Spleen (tissue), 11 donors: ENCODE results near the gene FBXO11. TPM values are rescaled to one million over a fixed set of nuclear protein-coding genes. Genes with fewer than 3 reads are reported as not detected.

Experiments
- DNase-seq: peaks from one replicate; pipeline ENCODE4 v3.0.0-alpha.2; 2020
- H3K27ac ChIP-seq, 8 donors: fragments of 200-600 bp; sonication (generic) in 7 of 8; 1 replicate in 4 of 8; 2 replicates in 4 of 8; pipeline versions ENCODE4 v1.5.0 to v1.8.0; 2016 to 2021; ENCODE audit warnings: inconsistent platforms in 4 of 8, mild to moderate bottlenecking in 4 of 8, moderate library complexity in 1 of 8
- H3K27me3 ChIP-seq, 7 donors: fragments of 200-600 bp; sonication (generic) in 6 of 7; replicated peaks in 1 of 7; 1 replicate in 4 of 7; 2 replicates in 3 of 7; pipeline versions ENCODE4 v1.5.0 to v1.8.0; 2016 to 2021; ENCODE audit warnings: inconsistent platforms in 3 of 7, mild to moderate bottlenecking in 1 of 7
- H3K36me3 ChIP-seq, 6 donors: fragments of 200-600 bp; sonication (generic) in 5 of 6; 1 replicate in 4 of 6; 2 replicates in 2 of 6; pipeline versions ENCODE4 v1.5.0 to v1.8.0; 2016 to 2021; ENCODE audit warnings: inconsistent platforms in 2 of 6
- H3K4me1 ChIP-seq, 6 donors: fragments of 200-600 bp; sonication (generic) in 5 of 6; 1 replicate in 3 of 6; 2 replicates in 3 of 6; pipeline versions ENCODE4 v1.5.0 to v1.8.0; 2016 to 2021; ENCODE audit warnings: inconsistent platforms in 3 of 6
- H3K4me3 ChIP-seq, 8 donors: fragments of 200-600 bp; sonication (generic) in 7 of 8; 1 replicate in 4 of 8; 2 replicates in 4 of 8; pipeline versions ENCODE4 v1.5.0 to v1.8.0; 2016 to 2021; ENCODE audit warnings: inconsistent platforms in 4 of 8, mild to moderate bottlenecking in 4 of 8, moderate library complexity in 2 of 8
- H3K9me3 ChIP-seq, 8 donors: fragments of 200-600 bp; sonication (generic) in 7 of 8; 1 replicate in 4 of 8; 2 replicates in 4 of 8; pipeline versions ENCODE4 v1.5.0 to v1.8.0; 2016 to 2021; ENCODE audit warnings: inconsistent platforms in 4 of 8
- CTCF ChIP-seq, 11 experiments: fragments of 200-600 bp in 7 of 11; fragments of 450-650 bp in 4 of 11; sonication (generic) in 4 of 11; IDR thresholded peaks in 8 of 11; conservative IDR thresholded peaks in 3 of 11; 1 replicate in 7 of 11; 2 replicates in 4 of 11; pipeline versions ENCODE4 v1.4.0 to v1.8.0; 2016 to 2021; ENCODE audit warnings: antibody characterized with exemption in 11 of 11, inconsistent platforms in 4 of 11, mild to moderate bottlenecking in 1 of 11
- POLR2A ChIP-seq, 3 donors: fragments of 450-650 bp; IDR thresholded peaks; one replicate each; pipeline ENCODE4 v1.5.1; 2017; ENCODE audit warnings: antibody characterized with exemption in 3 of 3, mild to moderate bottlenecking in 1 of 3
- POLR2AphosphoS5 ChIP-seq, 3 donors: sonication (generic); formaldehyde crosslinking; IDR thresholded peaks; one replicate each; pipeline ENCODE4 v1.5.1; 2017; ENCODE audit warnings: antibody characterized with exemption in 3 of 3
- WGBS, 5 donors: extraction: QIAGEN DNeasy Blood & Tissue Kit in 3 of 5; methylation state at CpG; one replicate each; pipeline versions ENCODE4 v1.1.5 to v1.1.7; 2013 to 2018; 5-methylcytosine and 5-hydroxymethylcytosine counted together
- intact Hi-C: fragments of 100-400 bp; cut with DNase I; formaldehyde crosslinking; loops from one replicate; pipeline ENCODE4 v1.15.0; 2023; ENCODE audit warnings: low total_unique reads
- polyA plus RNA-seq, 3 donors: library from polyadenylated mRNA; stranded (reverse); fragments of 200-250 nt; gene quantifications; one replicate each; pipeline ENCODE4 v1.2.1, GENCODE V29; 2013
- total RNA-seq, 7 donors: library from RNA; depleted of rRNA in 3 of 7; stranded (reverse); fragments of >200 nt in 3 of 7; fragmentation: NEBNext Ultra II Directional in 4 of 7; extraction: Animal tissue kit (Norgen Biotek cat#: 25700) in 4 of 7; gene quantifications; one replicate each; pipeline versions ENCODE4 v1.1.0 to v1.2.1, GENCODE V29; 2016 to 2021
- donor health status: healthy with polysubstance abuse.
- donor health status: DM: no; HTN: no; CAD: no; lungs with moderate emphysema.
- donor health status: DM: no; HTN: no; CAD: no.
- donor health status: Bipolar disorder and iron deficiency.
- donor health status: healthy.
- donor health status: DM: no; HTN: no; CAD: no.
- donor health status: DM: yes; HTN: yes; CAD: no.

FBXO11 gene
- total and polyA plus RNA-seq, 10 donors: 23.9 to 91.3 (median 72.6) TPM

GRCh38 chr2:47774567-47774966 lies 131.7 kb downstream of the FBXO11 start:
- no peak overlapping the region for H3K27ac ChIP-seq
- no peaks in the 10 kb centered on the region for H3K4me1 ChIP-seq
- H3K9me3 ChIP-seq: no peaks in the 10 kb centered on the region
- no peaks in the 10 kb centered on the region for H3K36me3 ChIP-seq
- H3K4me3 ChIP-seq: no peak overlapping the region
- no peaks in the 10 kb centered on the region for H3K27me3 ChIP-seq
- DNase-seq: no peak
- no peak for TF ChIP-seq CTCF (IDR thresholded peaks at IDR 0.05 in 8 of 11, conservative IDR thresholded peaks at IDR 0.05 in 3 of 11)
- no peak for TF ChIP-seq POLR2AphosphoS5 (IDR thresholded peaks at IDR 0.05)
- TF ChIP-seq POLR2A (IDR thresholded peaks at IDR 0.05): no peak
- intact Hi-C loops: no loop called here

- intact Hi-C loops: no loop called here
- no peak overlapping the region for H3K27ac ChIP-seq
- WGBS, 5 donors: 94 to 98% (median 96%) methylated on average over 2 of the region's 2 CpGs
- no peaks in the 10 kb centered on the region for H3K9me3 ChIP-seq
- peaks cover 0 to 9% (median 7%) of the 10 kb centered on the region in 6 donors for H3K4me1 ChIP-seq
- no peak for TF ChIP-seq CTCF (IDR thresholded peaks at IDR 0.05 in 8 of 11, conservative IDR thresholded peaks at IDR 0.05 in 3 of 11)
- TF ChIP-seq POLR2A (IDR thresholded peaks at IDR 0.05): no peak
- no peak for TF ChIP-seq POLR2AphosphoS5 (IDR thresholded peaks at IDR 0.05)
- H3K36me3 ChIP-seq: no peaks in the 10 kb centered on the region
- H3K27me3 ChIP-seq: no peaks in the 10 kb centered on the region
- DNase-seq: peak; percentile 11
- no peak overlapping the region for H3K4me3 ChIP-seq
Measured at GRCh38 chr2:47772343-47772742, 134.0 kb downstream of the FBXO11 start.

- intact Hi-C loops: no loop called here
- Histone ChIP-seq H3K9me3 (no peaks in the 10 kb centered on the region), H3K4me1 (peaks cover 0 to 9% (median 7%) of the 10 kb centered on the region in 6 donors), H3K27ac (no peak overlapping the region), H3K27me3 (peaks cover 0 to 2% (median 0%) of the 10 kb centered on the region in 7 donors), H3K4me3 (no peak overlapping the region), H3K36me3 (no peaks in the 10 kb centered on the region)
- no peak for DNase-seq
- no peak for TF ChIP-seq POLR2A (IDR thresholded peaks at IDR 0.05)
- TF ChIP-seq POLR2AphosphoS5 (IDR thresholded peaks at IDR 0.05): no peak
- no peak for TF ChIP-seq CTCF (IDR thresholded peaks at IDR 0.05 in 8 of 11, conservative IDR thresholded peaks at IDR 0.05 in 3 of 11)
Measured at GRCh38 chr2:47771211-47771610, 135.1 kb downstream of the FBXO11 start.

- Histone ChIP-seq H3K4me1 (peaks cover 0 to 9% (median 7%) of the 10 kb centered on the region in 6 donors), H3K27me3 (peaks cover 0 to 2% (median 0%) of the 10 kb centered on the region in 7 donors), H3K36me3 (no peaks in the 10 kb centered on the region), H3K9me3 (no peaks in the 10 kb centered on the region), H3K27ac (no peak overlapping the region), H3K4me3 (no peak overlapping the region)
- WGBS, 5 donors: 94 to 98% (median 95%) methylated on average over 9 of the region's 9 CpGs
- intact Hi-C loops: loop anchor here (5.0 kb wide), 2 partner anchors 332 to 432 kb away; no protein-coding TSS in a partner anchor
- TF ChIP-seq CTCF (IDR thresholded peaks at IDR 0.05 in 8 of 11, conservative IDR thresholded peaks at IDR 0.05 in 3 of 11): no peak
- no peak for TF ChIP-seq POLR2AphosphoS5 (IDR thresholded peaks at IDR 0.05)
- TF ChIP-seq POLR2A (IDR thresholded peaks at IDR 0.05): no peak
- DNase-seq: no peak
Measured at GRCh38 chr2:47769318-47769717, 137.0 kb downstream of the FBXO11 start.
